ENCODE measurements around the gene UBXN7. TPM values are rescaled to one million over a fixed set of nuclear protein-coding genes. Genes with fewer than 3 reads are reported as not detected.
A peak's percentile ranks its signal among the peaks of the same experiment; 100 is the strongest.
"Not testable (repeated sequence)": the region's sequence is repeated elsewhere in the genome, so short reads cannot be mapped to it uniquely, and the experiment has no call there.

UBXN7 gene
- 10 to 100 TPM; 11.2 to 22.7 (median 13.1) TPM for total RNA-seq

GRCh38 chr3:196432137-196432879, at the start of gene UBXN7:
Gene UBXN7, minus strand, starts transcription at chr3:196432427. Its CDS starts 28 bp downstream, at chr3:196432399.
- peak; percentile 76 for DNase-seq (ENCODE audit: low spot score)
- TF ChIP-seq CTCF (IDR thresholded peaks at IDR 0.05) = no peak
- ATAC-seq (ENCODE audit: low FRiP score) = peak; percentile 99

- DNase-seq (ENCODE audit: low spot score) (no peak), ATAC-seq (ENCODE audit: low FRiP score) (no peak)
- no peak for TF ChIP-seq CTCF (IDR thresholded peaks at IDR 0.05)
Observed at GRCh38 chr3:196477678-196478077, 45.5 kb upstream of the UBXN7 start.

- ATAC-seq (ENCODE audit: low FRiP score) (no peak), DNase-seq (ENCODE audit: low spot score) (no peak)
- no peak for TF ChIP-seq CTCF (IDR thresholded peaks at IDR 0.05)
Observed at GRCh38 chr3:196472286-196472685, 40.1 kb upstream of the UBXN7 start.

GRCh38 chr3:196471551-196471950, 39.3 kb upstream of the UBXN7 start:
- ATAC-seq (ENCODE audit: low FRiP score) (no peak), DNase-seq (ENCODE audit: low spot score) (no peak)
- TF ChIP-seq CTCF (IDR thresholded peaks at IDR 0.05) = no peak

GRCh38 chr3:196470182-196470581, 38.0 kb upstream of the UBXN7 start:
- DNase-seq (ENCODE audit: low spot score); ATAC-seq (ENCODE audit: low FRiP score): not testable (repeated sequence)

- ATAC-seq (ENCODE audit: low FRiP score) (no peak), DNase-seq (ENCODE audit: low spot score) (no peak)
- TF ChIP-seq CTCF (IDR thresholded peaks at IDR 0.05) = no peak
Observed at GRCh38 chr3:196463804-196464203, 31.6 kb upstream of the UBXN7 start.

GRCh38 chr3:196463478-196463756, 31.2 kb upstream of the UBXN7 start:
- DNase-seq (ENCODE audit: low spot score) (no peak), ATAC-seq (ENCODE audit: low FRiP score) (no peak)
- no peak for TF ChIP-seq CTCF (IDR thresholded peaks at IDR 0.05)

- not testable (repeated sequence) for ATAC-seq (ENCODE audit: low FRiP score); DNase-seq (ENCODE audit: low spot score)
Observed at GRCh38 chr3:196462680-196463477, 30.7 kb upstream of the UBXN7 start.
